SU-DHL-6 (cell line): Measurements from ENCODE around the gene CASP3.

ENCODE experiments used
- H2AFZ ChIP-seq: fragments of 200-600 bp; sonication (generic); 2 replicates; pipeline ENCODE4 v1.6.1; 2014; ENCODE audit warnings: low read depth, mild to moderate bottlenecking, moderate library complexity, mixed read lengths, antibody characterized with exemption, low read length; ENCODE audit not compliant: severe bottlenecking
- H3F3A ChIP-seq: fragments of 200-600 bp; shearing (Covaris generic); 2 replicates; pipeline ENCODE4 v1.6.0; 2016; ENCODE audit warnings: antibody characterized with exemption, mild to moderate bottlenecking; ENCODE audit not compliant: insufficient read depth
- H3K27ac ChIP-seq: fragments of 200-600 bp; sonication (generic); 2 replicates; pipeline ENCODE4 v1.5.1; 2016; ENCODE audit warnings: low read depth, mild to moderate bottlenecking, low read length, moderate library complexity, mixed read lengths
- H3K27me3 ChIP-seq: fragments of 200-600 bp; sonication (generic), shearing (Covaris generic); 2 replicates; pipeline ENCODE4 v1.6.0; 2014; ENCODE audit warnings: mild to moderate bottlenecking, low read length
- H3K36me3 ChIP-seq: fragments of 200-600 bp; sonication (generic); 2 replicates; pipeline ENCODE4 v1.6.1; 2014; ENCODE audit warnings: mild to moderate bottlenecking, low read length, mixed read lengths
- H3K4me2 ChIP-seq: fragments of 300-600, 200-600 bp; shearing (Covaris generic), sonication (generic); 2 replicates; pipeline ENCODE4 v1.6.0; 2014; ENCODE audit warnings: low read length, low read depth, mild to moderate bottlenecking; ENCODE audit not compliant: poor library complexity, severe bottlenecking
- H3K4me3 ChIP-seq: fragments of 200-600 bp; sonication (generic); 2 replicates; pipeline ENCODE4 v1.5.1; 2014; ENCODE audit warnings: antibody characterized with exemption, low read length, mild to moderate bottlenecking, mixed read lengths; ENCODE audit not compliant: insufficient read depth, poor library complexity, severe bottlenecking
- H3K79me2 ChIP-seq: fragments of 200-600 bp; sonication (generic); 2 replicates; pipeline ENCODE4 v1.6.1; 2014; ENCODE audit warnings: mild to moderate bottlenecking, low read length, moderate library complexity; ENCODE audit not compliant: insufficient read depth
- H3K9ac ChIP-seq: fragments of 200-600 bp; sonication (generic); 2 replicates; pipeline ENCODE4 v1.7.0; 2014; ENCODE audit warnings: mild to moderate bottlenecking, low read length
- H3K9me2 ChIP-seq: fragments of 200-600 bp; sonication (generic); replicated peaks from 2 replicates; pipeline ENCODE4 v1.6.1; 2014; ENCODE audit warnings: low read length; ENCODE audit not compliant: insufficient read depth
- H3K9me3 ChIP-seq: fragments of 200-600 bp; sonication (generic); 2 replicates; pipeline ENCODE4 v1.6.1; 2014; ENCODE audit warnings: low read length, mixed read lengths; ENCODE audit not compliant: insufficient read depth
- H4K20me1 ChIP-seq: fragments of 200-600 bp; sonication (generic); 2 replicates; pipeline ENCODE4 v1.6.1; 2014; ENCODE audit warnings: low read depth, mild to moderate bottlenecking, antibody characterized with exemption, low read length, moderate library complexity, mixed read lengths
- EZH2phosphoT487 ChIP-seq: fragments of 200-600 bp; sonication (generic), shearing (Covaris generic); conservative IDR thresholded peaks from 2 replicates; pipeline ENCODE4 v1.6.1; 2018; ENCODE audit warnings: mild to moderate bottlenecking, antibody characterized with exemption, low read length, moderate library complexity, mixed read lengths
- TF ChIP-seq, protein P1 (sequence below): fragments of 200-600 bp; sonication (generic); IDR thresholded peaks from one replicate; pipeline ENCODE4 v1.5.1; 2017; ENCODE audit warnings: antibody characterized with exemption, mild to moderate bottlenecking, low read length, moderate library complexity; ENCODE audit not compliant: insufficient read depth, poor library complexity, severe bottlenecking

The CASP3 gene

DNA sequence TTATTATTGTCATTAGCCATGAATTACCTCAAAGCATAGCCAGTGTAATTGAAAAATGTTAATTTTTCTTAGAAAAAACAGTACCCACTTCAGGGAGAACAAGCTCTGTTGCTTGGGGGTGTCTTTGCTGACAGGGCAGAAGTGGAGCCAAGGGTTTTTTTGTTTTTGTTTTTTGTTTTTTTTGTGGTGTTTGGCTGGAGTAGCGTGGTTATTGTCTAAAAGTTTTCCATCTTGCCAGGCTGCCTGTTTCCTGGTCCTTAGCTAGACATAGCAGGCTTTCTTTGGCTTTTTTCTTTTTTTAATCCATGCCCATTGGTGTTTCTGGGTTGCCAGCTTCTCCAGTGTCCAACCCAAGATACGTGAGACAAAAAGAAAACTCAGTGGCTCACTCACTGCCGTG lies 61.5 kb downstream of the CASP3 start:
- no peaks in the 10 kb centered on the region for H3K9me3 ChIP-seq
- no peak overlapping the region for H2AFZ ChIP-seq
- H3K4me3 ChIP-seq: no peak overlapping the region
- H3K9me2 ChIP-seq: no peaks in the 10 kb centered on the region
- no peak overlapping the region for H3K4me2 ChIP-seq
- H3K27ac ChIP-seq: no peak overlapping the region
- H3F3A ChIP-seq: peaks cover 5% of the 10 kb centered on the region; the same call in 1 of the 2 replicates
- H4K20me1 ChIP-seq: no peaks in the 10 kb centered on the region
- H3K36me3 ChIP-seq: no peaks in the 10 kb centered on the region
- TF ChIP-seq, protein P1, sequence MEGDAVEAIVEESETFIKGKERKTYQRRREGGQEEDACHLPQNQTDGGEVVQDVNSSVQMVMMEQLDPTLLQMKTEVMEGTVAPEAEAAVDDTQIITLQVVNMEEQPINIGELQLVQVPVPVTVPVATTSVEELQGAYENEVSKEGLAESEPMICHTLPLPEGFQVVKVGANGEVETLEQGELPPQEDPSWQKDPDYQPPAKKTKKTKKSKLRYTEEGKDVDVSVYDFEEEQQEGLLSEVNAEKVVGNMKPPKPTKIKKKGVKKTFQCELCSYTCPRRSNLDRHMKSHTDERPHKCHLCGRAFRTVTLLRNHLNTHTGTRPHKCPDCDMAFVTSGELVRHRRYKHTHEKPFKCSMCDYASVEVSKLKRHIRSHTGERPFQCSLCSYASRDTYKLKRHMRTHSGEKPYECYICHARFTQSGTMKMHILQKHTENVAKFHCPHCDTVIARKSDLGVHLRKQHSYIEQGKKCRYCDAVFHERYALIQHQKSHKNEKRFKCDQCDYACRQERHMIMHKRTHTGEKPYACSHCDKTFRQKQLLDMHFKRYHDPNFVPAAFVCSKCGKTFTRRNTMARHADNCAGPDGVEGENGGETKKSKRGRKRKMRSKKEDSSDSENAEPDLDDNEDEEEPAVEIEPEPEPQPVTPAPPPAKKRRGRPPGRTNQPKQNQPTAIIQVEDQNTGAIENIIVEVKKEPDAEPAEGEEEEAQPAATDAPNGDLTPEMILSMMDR: no peak
- no peak for TF ChIP-seq EZH2phosphoT487
- H3K9ac ChIP-seq: no peak overlapping the region
- H3K27me3 ChIP-seq: no peaks in the 10 kb centered on the region
- no peaks in the 10 kb centered on the region for H3K79me2 ChIP-seq

DNA sequence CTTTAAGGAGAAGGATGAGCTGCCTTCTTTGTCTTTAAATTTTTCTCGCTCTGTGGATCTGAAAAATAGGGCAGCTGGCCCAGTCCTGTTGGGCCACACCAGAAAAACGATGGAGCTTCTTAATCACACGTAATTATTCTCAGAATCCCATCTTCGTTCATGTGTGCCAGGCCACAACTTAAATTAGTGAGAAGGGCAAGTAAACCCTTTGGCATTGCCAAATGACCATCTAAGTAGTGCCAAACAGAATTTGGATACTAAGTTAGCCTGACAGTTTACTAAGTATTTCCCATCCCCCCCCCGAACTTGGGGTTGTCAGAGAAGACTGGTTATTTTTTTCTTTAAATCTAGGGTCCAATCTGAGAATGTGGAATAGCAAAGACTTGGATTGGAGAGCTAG lies 62.0 kb downstream of the CASP3 start:
- Histone ChIP-seq H2AFZ (no peak overlapping the region), H3F3A (peaks cover 5% of the 10 kb centered on the region; the same call in 1 of the 2 replicates), H3K27me3 (no peaks in the 10 kb centered on the region), H3K79me2 (no peaks in the 10 kb centered on the region), H3K36me3 (no peaks in the 10 kb centered on the region), H3K9ac (no peak overlapping the region), H4K20me1 (no peaks in the 10 kb centered on the region), H3K27ac (no peak overlapping the region), H3K9me2 (no peaks in the 10 kb centered on the region), H3K4me2 (no peak overlapping the region), H3K4me3 (no peak overlapping the region), H3K9me3 (no peaks in the 10 kb centered on the region)
- TF ChIP-seq, protein P1: no peak
- TF ChIP-seq EZH2phosphoT487: no peak

DNA sequence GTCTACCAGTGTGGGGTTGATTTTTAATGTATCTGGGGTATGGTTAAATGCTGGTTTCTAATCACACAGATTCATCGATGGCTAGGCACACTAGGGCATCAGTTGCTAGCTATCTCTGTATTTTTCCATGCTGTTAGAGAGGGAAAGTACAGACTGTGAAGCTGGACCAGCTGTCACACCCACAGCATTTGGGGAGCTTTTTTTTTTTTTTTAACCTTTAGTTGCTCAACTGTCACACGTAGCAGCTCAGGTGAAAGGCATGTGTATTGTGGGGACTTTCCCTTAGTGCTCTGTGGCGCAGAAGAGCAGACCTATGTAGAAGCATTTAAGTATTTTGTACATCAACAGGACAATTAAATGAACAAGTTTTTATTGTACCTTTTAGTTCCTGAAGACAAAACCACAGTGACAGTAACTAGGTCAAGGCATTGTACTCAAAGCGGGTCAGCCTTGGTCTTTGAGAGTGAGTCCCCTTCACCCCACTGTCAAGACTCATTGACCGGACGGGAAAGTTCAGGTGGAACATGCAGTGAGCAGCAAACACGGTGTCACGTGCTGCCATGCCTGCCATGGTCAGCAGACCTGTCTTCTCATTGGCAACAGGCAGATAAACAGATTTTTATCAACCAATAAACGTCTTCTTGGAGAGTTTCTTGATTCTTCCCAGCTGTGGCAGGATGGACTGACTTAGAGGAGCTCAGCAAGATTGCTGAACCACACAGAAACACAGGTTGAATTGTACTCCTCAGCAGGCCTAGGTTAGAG lies 65.3 kb downstream of the CASP3 start:
- TF ChIP-seq EZH2phosphoT487: no peak
- TF ChIP-seq, protein P1: no peak
- no peak overlapping the region for H3K9ac ChIP-seq
- peak overlapping the region; percentile 42 for H2AFZ ChIP-seq

More for the DNA sequence above, 65.3 kb downstream of the CASP3 start:
- H3K4me3 ChIP-seq: no peak overlapping the region
- H3K27me3 ChIP-seq: no peaks in the 10 kb centered on the region
- peaks cover 5% of the 10 kb centered on the region; the same call in 1 of the 2 replicates for H3F3A ChIP-seq
- H3K36me3 ChIP-seq: no peaks in the 10 kb centered on the region
- H3K79me2 ChIP-seq: no peaks in the 10 kb centered on the region
- peak overlapping the region; percentile 77 for H3K27ac ChIP-seq
- no peaks in the 10 kb centered on the region for H3K9me2 ChIP-seq
- peak overlapping the region; percentile 38 for H3K4me2 ChIP-seq
- H4K20me1 ChIP-seq: no peaks in the 10 kb centered on the region
- H3K9me3 ChIP-seq: no peaks in the 10 kb centered on the region; the same call in 1 of the 2 replicates
